Prostate gland (tissue), 2 donors: Measurements from ENCODE around the gene ASB3.
"Not testable (repeated sequence)": the region's sequence is repeated elsewhere in the genome, so short reads cannot be mapped to it uniquely, and the experiment has no call there.

ENCODE experiments used
- POLR2A ChIP-seq: fragments of 450-650 bp; IDR thresholded peaks from one replicate; pipeline ENCODE4 v1.6.1; 2016; ENCODE audit warnings: antibody characterized with exemption, mild to moderate bottlenecking
- TF ChIP-seq, protein P1 (sequence below), 4 experiments: fragments of 200-600 bp in 2 of 4; fragments of 450-650 bp in 2 of 4; sonication (generic) in 2 of 4; IDR thresholded peaks; 1 replicate in 3 of 4; 2 replicates in 1 of 4; pipeline ENCODE4 v1.5.1; 2016 to 2019; ENCODE audit warnings: antibody characterized with exemption in 4 of 4, mild to moderate bottlenecking in 2 of 4, moderate library complexity in 2 of 4

DNA sequence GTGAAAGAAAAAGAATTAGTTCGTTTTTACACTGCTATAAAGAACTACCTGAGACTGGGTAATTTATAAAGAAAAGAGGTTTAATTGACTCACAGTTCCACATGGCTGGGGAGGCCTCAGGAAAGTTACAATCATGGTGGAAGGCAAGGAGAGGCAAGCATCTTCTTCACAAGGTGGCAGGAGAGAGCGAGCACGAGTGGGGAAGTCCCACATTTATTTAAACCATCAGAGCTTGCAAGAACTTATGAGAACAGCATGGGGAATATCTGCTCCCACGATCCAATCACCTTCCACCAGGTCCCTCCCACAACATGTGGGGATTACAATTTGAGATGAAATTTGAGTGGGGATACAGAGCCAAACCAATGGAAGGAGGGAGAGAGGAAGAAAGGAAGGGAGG lies 128.3 kb downstream of the ASB3 start:
- TF ChIP-seq, protein P1, sequence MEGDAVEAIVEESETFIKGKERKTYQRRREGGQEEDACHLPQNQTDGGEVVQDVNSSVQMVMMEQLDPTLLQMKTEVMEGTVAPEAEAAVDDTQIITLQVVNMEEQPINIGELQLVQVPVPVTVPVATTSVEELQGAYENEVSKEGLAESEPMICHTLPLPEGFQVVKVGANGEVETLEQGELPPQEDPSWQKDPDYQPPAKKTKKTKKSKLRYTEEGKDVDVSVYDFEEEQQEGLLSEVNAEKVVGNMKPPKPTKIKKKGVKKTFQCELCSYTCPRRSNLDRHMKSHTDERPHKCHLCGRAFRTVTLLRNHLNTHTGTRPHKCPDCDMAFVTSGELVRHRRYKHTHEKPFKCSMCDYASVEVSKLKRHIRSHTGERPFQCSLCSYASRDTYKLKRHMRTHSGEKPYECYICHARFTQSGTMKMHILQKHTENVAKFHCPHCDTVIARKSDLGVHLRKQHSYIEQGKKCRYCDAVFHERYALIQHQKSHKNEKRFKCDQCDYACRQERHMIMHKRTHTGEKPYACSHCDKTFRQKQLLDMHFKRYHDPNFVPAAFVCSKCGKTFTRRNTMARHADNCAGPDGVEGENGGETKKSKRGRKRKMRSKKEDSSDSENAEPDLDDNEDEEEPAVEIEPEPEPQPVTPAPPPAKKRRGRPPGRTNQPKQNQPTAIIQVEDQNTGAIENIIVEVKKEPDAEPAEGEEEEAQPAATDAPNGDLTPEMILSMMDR (IDR thresholded peaks at IDR 0.05) = not testable (repeated sequence)
- not testable (repeated sequence) for TF ChIP-seq POLR2A
